Activated CD4-positive, alpha-beta T cell treated with anti-CD3 and anti-CD28 coated beads for 1 hour (primary cell): ENCODE measurements around the gene CCDC12.

Experiments
- DNase-seq: peaks from one replicate; pipeline ENCODE4 v3.0.0-alpha.2; 2020

Gene CCDC12

GRCh38 chr3:47007482-47008233 is 31.1 kb upstream of the CCDC12 start:
- DNase-seq, result no peak

GRCh38 chr3:47007001-47007400 is 30.5 kb upstream of the CCDC12 start:
- no peak for DNase-seq

GRCh38 chr3:47006145-47006651 is 29.7 kb upstream of the CCDC12 start:
- no peak for DNase-seq

- DNase-seq, result no peak
Observed at GRCh38 chr3:47005212-47006144, 28.9 kb upstream of the CCDC12 start.

- DNase-seq, result no peak
Observed at GRCh38 chr3:47004369-47005211, 28.0 kb upstream of the CCDC12 start.

GRCh38 chr3:47003461-47004368 is 27.2 kb upstream of the CCDC12 start:
- no peak for DNase-seq

- no peak for DNase-seq
Observed at GRCh38 chr3:47003056-47003410, 26.5 kb upstream of the CCDC12 start.

GRCh38 chr3:47002171-47003055 is 25.9 kb upstream of the CCDC12 start:
- DNase-seq, result no peak

GRCh38 chr3:47001731-47002170 is 25.2 kb upstream of the CCDC12 start:
- no peak for DNase-seq

- DNase-seq, result no peak
Observed at GRCh38 chr3:47000922-47001730, 24.6 kb upstream of the CCDC12 start.

- DNase-seq, result no peak
Observed at GRCh38 chr3:47000198-47000815, 23.8 kb upstream of the CCDC12 start.

- DNase-seq, result no peak
Observed at GRCh38 chr3:46999516-47000197, 23.1 kb upstream of the CCDC12 start.

- no peak for DNase-seq
Observed at GRCh38 chr3:46998852-46999515, 22.4 kb upstream of the CCDC12 start.

- peak; percentile 63 for DNase-seq
Observed at GRCh38 chr3:46998121-46998851, 21.7 kb upstream of the CCDC12 start.

- DNase-seq, result no peak
Observed at GRCh38 chr3:46997453-46998091, 21.0 kb upstream of the CCDC12 start.

- no peak for DNase-seq
Observed at GRCh38 chr3:46996689-46997452, 20.3 kb upstream of the CCDC12 start.
